Suprapubic skin (tissue), 4 donors: ENCODE results near the gene DIS3L. TPM values are rescaled to one million over a fixed set of nuclear protein-coding genes. Genes with fewer than 3 reads are reported as not detected.

Experiments
- DNase-seq, 2 donors: peaks; one replicate each; pipeline ENCODE4 v3.0.0-alpha.2; 2019; ENCODE audit warnings: low spot score in 2 of 2
- H3K27ac ChIP-seq: fragments of 200-600 bp; sonication (generic); one replicate; pipeline ENCODE4 v1.5.1; 2019
- H3K27me3 ChIP-seq: fragments of 200-600 bp; sonication (generic); one replicate; pipeline ENCODE4 v1.5.1; 2019
- H3K36me3 ChIP-seq: fragments of 200-600 bp; sonication (generic); one replicate; pipeline ENCODE4 v1.5.1; 2019
- H3K4me1 ChIP-seq: fragments of 200-600 bp; sonication (generic); one replicate; pipeline ENCODE4 v1.5.1; 2019
- H3K4me3 ChIP-seq: fragments of 200-600 bp; sonication (generic); one replicate; pipeline ENCODE4 v1.5.1; 2019; ENCODE audit warnings: mild to moderate bottlenecking
- H3K9me3 ChIP-seq: fragments of 200-600 bp; sonication (generic); one replicate; pipeline ENCODE4 v1.5.1; 2019
- EP300 ChIP-seq: sonication (generic); formaldehyde crosslinking; IDR thresholded peaks from one replicate; pipeline ENCODE4 v1.6.1; 2017; ENCODE audit warnings: antibody characterized with exemption
- POLR2A ChIP-seq, 2 donors: fragments of 450-650 bp; IDR thresholded peaks; one replicate each; pipeline ENCODE4 v1.6.1; 2017; ENCODE audit warnings: antibody characterized with exemption in 2 of 2, mild to moderate bottlenecking in 2 of 2, moderate library complexity in 2 of 2
- POLR2AphosphoS5 ChIP-seq, 3 donors: sonication (generic); formaldehyde crosslinking; IDR thresholded peaks; one replicate each; pipeline ENCODE4 v1.6.1; 2017; ENCODE audit warnings: antibody characterized with exemption in 3 of 3
- WGBS: methylation state at CpG from one replicate; pipeline ENCODE4 v1.1.5; 2018; 5-methylcytosine and 5-hydroxymethylcytosine counted together
- total RNA-seq, 4 donors: library from RNA; depleted of rRNA; stranded (reverse); fragments of >200 nt; gene quantifications; one replicate each; pipeline ENCODE4 v1.1.0, GENCODE V29; 2016
- TF ChIP-seq, protein P1 (sequence below), 2 donors: fragments of 200-600 bp in 1 of 2; fragments of 450-650 bp in 1 of 2; sonication (generic) in 1 of 2; IDR thresholded peaks; one replicate each; pipeline ENCODE4 v1.5.1; 2016 to 2019; ENCODE audit warnings: antibody characterized with exemption in 2 of 2, mild to moderate bottlenecking in 1 of 2, moderate library complexity in 1 of 2

Gene DIS3L
- total RNA-seq, 4 donors from 2014 or later = 15.8 to 26.1 (median 21.2) TPM

DNA sequence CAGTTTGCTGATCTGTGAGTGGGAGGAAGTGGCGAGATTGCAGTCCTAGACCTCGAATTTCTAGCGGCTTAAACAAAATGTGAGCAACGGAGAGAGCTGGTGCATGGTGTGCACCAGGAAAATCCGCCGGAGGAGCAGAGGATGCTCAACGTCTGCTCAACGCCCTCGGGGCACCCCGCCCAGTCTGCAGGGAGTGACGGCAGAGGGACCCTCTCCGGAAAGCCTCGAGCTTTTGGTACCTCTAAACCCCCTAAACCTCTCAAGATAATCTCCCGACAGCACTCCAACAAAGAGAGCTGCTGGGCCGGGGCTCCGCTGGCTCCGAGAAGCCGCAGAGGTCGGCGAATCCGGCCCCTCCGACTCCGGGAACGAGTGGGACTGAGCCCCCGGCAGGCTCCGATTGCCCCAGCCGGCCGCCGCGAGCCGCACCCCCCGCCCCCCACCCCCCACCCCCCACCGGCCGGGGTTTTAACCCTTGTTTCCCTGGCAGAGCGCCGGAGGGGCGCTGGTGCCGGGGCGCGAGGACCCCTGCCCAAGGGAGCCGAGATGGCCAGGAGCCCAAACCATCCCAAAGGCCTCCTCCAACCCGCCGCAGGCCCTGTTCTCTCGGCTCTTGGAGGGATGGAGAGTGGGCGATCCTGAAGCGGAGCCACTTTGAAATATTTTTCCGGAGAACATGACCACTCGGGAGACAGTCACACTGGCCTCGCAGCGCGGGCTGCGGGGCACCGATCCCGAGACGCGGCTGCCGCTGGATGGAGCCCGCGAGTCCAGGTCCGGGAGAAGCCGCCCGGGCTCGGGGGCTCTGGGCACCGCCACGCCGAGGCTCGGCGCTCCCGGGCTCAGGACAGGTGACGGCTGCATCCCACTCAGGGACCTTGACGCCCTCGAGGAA lies 41.3 kb upstream of the DIS3L start:
- Histone ChIP-seq H3K4me3 (peak overlapping the region; percentile 58), H3K36me3 (no peaks in the 10 kb centered on the region), H3K27ac (no peak overlapping the region), H3K27me3 (peaks cover 70% of the 10 kb centered on the region), H3K9me3 (no peaks in the 10 kb centered on the region), H3K4me1 (peaks cover 31% of the 10 kb centered on the region)
- 7% methylated on average over 34 of the region's 72 CpGs for WGBS
- no peak for DNase-seq
- TF ChIP-seq POLR2AphosphoS5 (IDR thresholded peaks at IDR 0.05) = no peak
- TF ChIP-seq, protein P1, sequence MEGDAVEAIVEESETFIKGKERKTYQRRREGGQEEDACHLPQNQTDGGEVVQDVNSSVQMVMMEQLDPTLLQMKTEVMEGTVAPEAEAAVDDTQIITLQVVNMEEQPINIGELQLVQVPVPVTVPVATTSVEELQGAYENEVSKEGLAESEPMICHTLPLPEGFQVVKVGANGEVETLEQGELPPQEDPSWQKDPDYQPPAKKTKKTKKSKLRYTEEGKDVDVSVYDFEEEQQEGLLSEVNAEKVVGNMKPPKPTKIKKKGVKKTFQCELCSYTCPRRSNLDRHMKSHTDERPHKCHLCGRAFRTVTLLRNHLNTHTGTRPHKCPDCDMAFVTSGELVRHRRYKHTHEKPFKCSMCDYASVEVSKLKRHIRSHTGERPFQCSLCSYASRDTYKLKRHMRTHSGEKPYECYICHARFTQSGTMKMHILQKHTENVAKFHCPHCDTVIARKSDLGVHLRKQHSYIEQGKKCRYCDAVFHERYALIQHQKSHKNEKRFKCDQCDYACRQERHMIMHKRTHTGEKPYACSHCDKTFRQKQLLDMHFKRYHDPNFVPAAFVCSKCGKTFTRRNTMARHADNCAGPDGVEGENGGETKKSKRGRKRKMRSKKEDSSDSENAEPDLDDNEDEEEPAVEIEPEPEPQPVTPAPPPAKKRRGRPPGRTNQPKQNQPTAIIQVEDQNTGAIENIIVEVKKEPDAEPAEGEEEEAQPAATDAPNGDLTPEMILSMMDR (IDR thresholded peaks at IDR 0.05) = peak; percentile 38 to 76

DNA sequence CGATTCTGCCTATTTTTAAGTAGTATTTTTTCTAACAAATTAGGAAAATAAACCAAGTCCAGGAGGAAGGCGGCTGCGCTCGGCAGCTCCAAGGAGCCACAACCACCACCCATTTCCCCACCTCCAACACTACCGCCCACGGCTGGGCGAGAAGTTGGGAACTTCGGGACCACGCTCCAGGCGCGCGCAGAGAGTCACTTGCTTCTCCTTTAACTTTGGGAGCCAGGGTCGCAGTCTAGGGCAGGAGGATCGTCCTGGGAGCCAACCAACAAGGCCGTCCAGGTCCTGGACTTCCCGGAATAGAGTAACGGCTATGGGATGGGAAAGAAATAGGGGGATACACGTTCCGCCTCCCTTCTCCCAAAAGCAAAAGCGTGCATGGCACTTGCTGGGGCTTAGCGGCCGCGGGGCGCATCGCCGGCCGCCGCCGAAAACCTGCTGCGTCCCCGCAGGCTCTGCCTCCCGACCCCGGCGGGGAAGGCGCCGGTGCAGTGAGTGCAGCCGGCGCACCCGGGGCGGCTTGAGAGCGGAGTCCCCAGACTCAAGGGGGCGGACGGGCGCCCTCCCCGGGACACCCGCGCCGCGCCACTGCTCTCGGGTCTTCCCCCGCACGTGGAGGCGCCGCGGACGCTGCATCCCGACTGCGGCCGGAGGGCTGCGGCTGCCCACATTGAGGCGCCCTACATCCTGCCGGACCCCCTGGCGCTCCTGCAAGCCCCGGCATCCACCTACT lies 40.5 kb upstream of the DIS3L start:
- Histone ChIP-seq H3K4me1 (peaks cover 31% of the 10 kb centered on the region), H3K9me3 (no peaks in the 10 kb centered on the region), H3K36me3 (no peaks in the 10 kb centered on the region), H3K27me3 (peaks cover 77% of the 10 kb centered on the region), H3K27ac (no peak overlapping the region), H3K4me3 (peak overlapping the region; percentile 58)
- WGBS = under 1% methylated on average over 21 of the region's 64 CpGs
- TF ChIP-seq EP300 = no peak
- TF ChIP-seq, protein P1 (IDR thresholded peaks at IDR 0.05) = no peak
- TF ChIP-seq POLR2A (IDR thresholded peaks at IDR 0.05) = no peak
- no peak for TF ChIP-seq POLR2AphosphoS5 (IDR thresholded peaks at IDR 0.05)
- DNase-seq = no peak

DNA sequence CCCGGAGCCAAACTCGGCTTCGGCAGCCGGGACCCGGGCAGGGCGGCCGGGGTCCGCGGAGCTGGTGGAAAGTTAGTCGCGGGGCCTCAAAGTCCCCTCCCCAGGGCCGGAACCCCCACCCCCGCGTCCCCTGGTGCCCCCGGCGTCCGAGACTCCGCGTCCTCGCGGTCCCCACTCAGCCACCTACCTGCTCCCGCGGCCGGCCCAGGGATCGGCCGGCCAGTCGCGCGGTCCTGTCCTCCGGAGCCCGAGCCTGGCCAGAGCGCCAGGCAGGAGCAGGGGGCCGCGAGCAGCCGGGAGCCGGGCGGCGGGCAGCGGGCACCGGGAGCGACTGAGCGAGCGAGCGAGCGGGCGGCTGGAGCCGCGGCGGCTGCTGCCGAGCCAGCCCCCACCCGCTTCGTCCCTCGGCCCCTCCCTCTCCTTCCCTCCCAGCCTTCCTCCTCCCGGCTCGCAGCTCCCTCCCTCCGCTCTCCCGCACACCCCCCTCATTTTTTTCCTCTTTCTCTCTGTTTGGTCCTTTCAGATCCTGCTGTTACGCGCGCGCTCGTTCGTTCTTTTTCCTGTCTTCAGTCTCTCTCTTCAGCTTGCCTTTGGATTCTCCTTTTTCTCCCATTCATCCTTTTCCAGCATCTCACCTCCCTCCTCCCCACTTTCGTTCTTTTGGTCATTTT lies 39.8 kb upstream of the DIS3L start, which contains the start of gene MEGF11:
Gene MEGF11, minus strand, starts transcription at position 333 of the 671 bp plus-strand sequence. CDS start 125,347 bp downstream, outside the sequence.
- peaks cover 77% of the 10 kb centered on the region for H3K27me3 ChIP-seq
- TF ChIP-seq, protein P1 (IDR thresholded peaks at IDR 0.05) = no peak
- TF ChIP-seq EP300 = no peak
- TF ChIP-seq POLR2A (IDR thresholded peaks at IDR 0.05) = no peak
- TF ChIP-seq POLR2AphosphoS5 (IDR thresholded peaks at IDR 0.05) = no peak

GRCh38 chr15:66254089-66254950 lies 39.0 kb upstream of the DIS3L start:
- H3K9me3 ChIP-seq = no peaks in the 10 kb centered on the region
- H3K27ac ChIP-seq = no peak overlapping the region
- H3K4me1 ChIP-seq = peaks cover 31% of the 10 kb centered on the region
- peaks cover 77% of the 10 kb centered on the region for H3K27me3 ChIP-seq
- WGBS = 17% methylated on average over 36 of the region's 36 CpGs
- TF ChIP-seq EP300 (no peak), POLR2A (IDR thresholded peaks at IDR 0.05) (no peak), POLR2AphosphoS5 (IDR thresholded peaks at IDR 0.05) (no peak)
- TF ChIP-seq, protein P1 (IDR thresholded peaks at IDR 0.05) = no peak
- peak overlapping the region; percentile 58 for H3K4me3 ChIP-seq
- no peak for DNase-seq
- H3K36me3 ChIP-seq = no peaks in the 10 kb centered on the region

More for the DNA sequence above, 39.8 kb upstream of the DIS3L start, which contains the start of gene MEGF11:
- no peak for DNase-seq
- Histone ChIP-seq H3K27ac (no peak within 1 kb of the TSS), H3K36me3 (no peaks in the 10 kb centered on the region), H3K4me3 (peak within 1 kb of the TSS; percentile 58), H3K4me1 (peaks cover 31% of the 10 kb centered on the region), H3K9me3 (no peaks in the 10 kb centered on the region)
- under 1% methylated on average over 24 of the region's 64 CpGs for WGBS
